OCI-LY7 (cell line): ENCODE data around the gene TTC34.

Experiments
- CTCF ChIP-seq: fragments of 200-600 bp; sonication (generic); conservative IDR thresholded peaks from 2 replicates; pipeline ENCODE4 v1.5.1; 2014; ENCODE audit warnings: mild to moderate bottlenecking, antibody characterized with exemption, low read length, moderate library complexity, mixed read lengths
- EZH2phosphoT487 ChIP-seq: fragments of 200-600 bp; sonication (generic); IDR thresholded peaks from 2 replicates; pipeline ENCODE4 v1.6.1; 2018; ENCODE audit warnings: low read depth, borderline replicate concordance, mild to moderate bottlenecking, mixed run types, antibody characterized with exemption, low read length, moderate library complexity, mixed read lengths

GRCh38 chr1:2598329-2598931, 203.1 kb downstream of the TTC34 start:
- TF ChIP-seq CTCF (peak; percentile 45), EZH2phosphoT487 (no peak)
